ENCODE measurements around the gene DNAJB8.

DNA sequence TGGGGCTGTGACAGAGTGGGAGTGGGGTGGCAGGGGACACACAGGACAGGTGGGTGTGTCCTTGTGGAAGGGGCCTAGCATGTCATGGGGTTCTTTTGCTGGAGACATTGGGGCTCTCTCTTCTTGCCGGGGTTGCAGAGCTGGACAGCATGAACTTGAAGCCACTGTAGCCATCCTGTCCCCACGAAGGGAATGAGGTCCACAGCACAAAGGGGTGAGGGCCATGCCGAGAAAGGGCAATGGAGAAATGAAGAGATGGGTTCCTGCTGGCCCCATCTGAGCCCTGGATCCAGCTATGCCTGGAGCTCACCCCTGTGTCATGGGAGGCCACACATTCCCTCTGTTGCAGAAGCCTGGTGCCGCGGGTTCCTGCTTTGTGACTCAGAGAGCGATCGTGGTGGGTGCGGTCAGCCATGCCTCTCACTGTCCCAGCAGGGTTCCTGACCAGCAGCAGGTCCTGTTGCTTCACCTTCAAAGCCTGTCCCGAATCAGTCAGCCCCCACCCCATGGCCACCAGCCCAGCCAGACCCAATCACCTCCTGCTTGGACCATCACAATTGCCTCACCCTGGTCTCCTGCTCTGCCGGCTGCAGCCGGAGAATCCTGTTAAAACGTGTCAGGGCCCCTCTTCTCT, 50.0 kb downstream of the DNAJB8 start:
- TF ChIP-seq, protein P1, sequence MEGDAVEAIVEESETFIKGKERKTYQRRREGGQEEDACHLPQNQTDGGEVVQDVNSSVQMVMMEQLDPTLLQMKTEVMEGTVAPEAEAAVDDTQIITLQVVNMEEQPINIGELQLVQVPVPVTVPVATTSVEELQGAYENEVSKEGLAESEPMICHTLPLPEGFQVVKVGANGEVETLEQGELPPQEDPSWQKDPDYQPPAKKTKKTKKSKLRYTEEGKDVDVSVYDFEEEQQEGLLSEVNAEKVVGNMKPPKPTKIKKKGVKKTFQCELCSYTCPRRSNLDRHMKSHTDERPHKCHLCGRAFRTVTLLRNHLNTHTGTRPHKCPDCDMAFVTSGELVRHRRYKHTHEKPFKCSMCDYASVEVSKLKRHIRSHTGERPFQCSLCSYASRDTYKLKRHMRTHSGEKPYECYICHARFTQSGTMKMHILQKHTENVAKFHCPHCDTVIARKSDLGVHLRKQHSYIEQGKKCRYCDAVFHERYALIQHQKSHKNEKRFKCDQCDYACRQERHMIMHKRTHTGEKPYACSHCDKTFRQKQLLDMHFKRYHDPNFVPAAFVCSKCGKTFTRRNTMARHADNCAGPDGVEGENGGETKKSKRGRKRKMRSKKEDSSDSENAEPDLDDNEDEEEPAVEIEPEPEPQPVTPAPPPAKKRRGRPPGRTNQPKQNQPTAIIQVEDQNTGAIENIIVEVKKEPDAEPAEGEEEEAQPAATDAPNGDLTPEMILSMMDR (IDR thresholded peaks at IDR 0.05; ENCODE audit: borderline replicate concordance, extremely low read depth, low read length, poor library complexity, severe bottlenecking): no peak
- TF ChIP-seq EZH2 (IDR thresholded peaks at IDR 0.05; ENCODE audit: borderline replicate concordance, low read depth, low read length, severe bottlenecking): no peak

Data from DND-41 (cell line).